Kidney (tissue), 14 donors: Measurements from ENCODE around the gene MLX. TPM values are rescaled to one million over a fixed set of nuclear protein-coding genes. Genes with fewer than 3 reads are reported as not detected.

Source experiments
- DNase-seq, 5 donors: peaks; one replicate each; pipeline ENCODE4 v3.0.0-alpha.2; 2013 to 2020
- FAIRE-seq: peaks from 2 replicates; lab custom pipeline; 2012; peaks lifted over from hg19 to GRCh38; lab: Jason Lieb, UNC
- H3K27ac ChIP-seq, 2 donors: one replicate each; pipeline ENCODE4 v1.7.0; 2013; ENCODE audit warnings: low read depth in 2 of 2, low read length in 2 of 2, inconsistent platforms in 1 of 2
- H3K27me3 ChIP-seq: one replicate; pipeline ENCODE4 v1.7.1; 2013; ENCODE audit warnings: low read length, inconsistent platforms; ENCODE audit not compliant: control insufficient read depth, insufficient read depth
- H3K36me3 ChIP-seq, 3 donors: one replicate each; pipeline versions ENCODE4 v1.7.0 to v1.7.1; 2013; ENCODE audit warnings: low read length in 3 of 3, control low read depth in 1 of 3, inconsistent platforms in 1 of 3; ENCODE audit not compliant: insufficient read depth in 3 of 3, control insufficient read depth in 2 of 3
- H3K4me1 ChIP-seq, 3 donors: one replicate each; pipeline versions ENCODE4 v1.7.0 to v1.7.1; 2013; ENCODE audit warnings: low read length in 3 of 3, inconsistent platforms in 1 of 3, low read depth in 1 of 3; ENCODE audit not compliant: control insufficient read depth in 2 of 3, insufficient read depth in 2 of 3
- H3K4me3 ChIP-seq, 3 donors: one replicate each; pipeline versions ENCODE4 v1.7.0 to v1.8.1; 2013; ENCODE audit warnings: low read length in 3 of 3, control low read depth in 1 of 3, inconsistent platforms in 1 of 3
- H3K9ac ChIP-seq, 3 donors: one replicate each; pipeline versions ENCODE4 v1.7.0 to v1.7.1; 2013; ENCODE audit warnings: low read length in 3 of 3, control low read depth in 1 of 3, inconsistent platforms in 1 of 3
- H3K9me3 ChIP-seq, 3 donors: one replicate each; pipeline versions ENCODE4 v1.7.0 to v1.7.1; 2013; ENCODE audit warnings: low read length in 3 of 3, control low read depth in 1 of 3, inconsistent platforms in 1 of 3; ENCODE audit not compliant: control insufficient read depth in 2 of 3, insufficient read depth in 1 of 3
- CTCF ChIP-seq: IDR thresholded peaks from 3 replicates; pipeline ENCODE4 v1.5.1; 2012; ENCODE audit warnings: mild to moderate bottlenecking, moderate library complexity, borderline replicate concordance; ENCODE audit not compliant: insufficient read depth; ENCODE audit errors: extremely low read depth
- intact Hi-C: fragments of 100-400 bp; cut with DNase I; formaldehyde crosslinking; loops from one replicate; pipeline ENCODE4 v1.11.1; 2022
- polyA plus RNA-seq: library from polyadenylated mRNA; stranded (reverse); fragments of 350-450 nt; fragmentation: Illumina TruSeq; extraction: RNeasy Lipid Tissue Mini Kit (QIAGEN cat#74804); gene quantifications from one replicate; pipeline ENCODE4 v1.2.3, GENCODE V29; 2014; ENCODE audit warnings: low read depth, low replicate concordance; ENCODE audit not compliant: insufficient read depth
- total RNA-seq: library from RNA; stranded (reverse); fragmentation: NEBNext Ultra II Directional; extraction: Animal tissue kit (Norgen Biotek cat#: 25700); gene quantifications from one replicate; pipeline ENCODE4 v1.2.1, GENCODE V29; 2021
- donor health status: control.
- donor health status: control.
- donor health status: control.
- donor health status: control.
- donor health status: control.
- donor health status: DM: yes; HTN: yes; CAD: no.
- donor health status: Normal renal cell carcinoma (clear cell type).

MLX gene
- total and polyA plus RNA-seq, 2 donors from 2014 or later: 38.7 to 41.0 TPM

- peak overlapping the region; percentile 59 to 67 for H3K27ac ChIP-seq
- H3K9me3 ChIP-seq: no peaks in the 10 kb centered on the region
- peak in 4 of 5 donors; percentile 65 to 89 (median 80) for DNase-seq
- H3K4me1 ChIP-seq: peaks cover 4 to 14% (median 8%) of the 10 kb centered on the region in 3 donors
- H3K27me3 ChIP-seq: no peaks in the 10 kb centered on the region
- no peak for FAIRE-seq
- H3K36me3 ChIP-seq: no peaks in the 10 kb centered on the region
- H3K9ac ChIP-seq: no peak overlapping the region
- intact Hi-C loops: no loop called here
- H3K4me3 ChIP-seq: peak overlapping the region; percentile 48 to 61 (median 55)
- peak; percentile 43 for TF ChIP-seq CTCF
These were observed 35.2 kb upstream of the MLX start for GRCh38 chr17:42531455-42532354.

- peak overlapping the region; percentile 51 to 71 (median 68) for H3K4me3 ChIP-seq
- no peaks in the 10 kb centered on the region for H3K27me3 ChIP-seq
- no peaks in the 10 kb centered on the region for H3K9me3 ChIP-seq
- TF ChIP-seq CTCF: no peak
- DNase-seq (peak in 1 of 5 donors; percentile 22), FAIRE-seq (no peak)
- H3K36me3 ChIP-seq: peaks cover 0 to 9% (median 5%) of the 10 kb centered on the region in 3 donors
- H3K27ac ChIP-seq: peak overlapping the region; percentile 85 to 98
- peaks cover 4 to 21% (median 14%) of the 10 kb centered on the region in 3 donors for H3K4me1 ChIP-seq
- intact Hi-C loops: no loop called here
- H3K9ac ChIP-seq: peak overlapping the region; percentile 34 to 85 (median 50)
These were observed 31.5 kb upstream of the MLX start for GRCh38 chr17:42535155-42536047.

GRCh38 chr17:42536048-42536371, 30.9 kb upstream of the MLX start, which contains the start of gene NAGLU:
NAGLU (plus strand) TSS chr17:42536241; CDS start chr17:42536273, 32 bp downstream.
- H3K27ac ChIP-seq: peak within 1 kb of the TSS; percentile 85 to 98
- peak within 1 kb of the TSS; percentile 63 to 89 (median 66) for H3K9ac ChIP-seq
- H3K9me3 ChIP-seq: no peaks in the 10 kb centered on the region
- H3K4me1 ChIP-seq: peaks cover 4 to 21% (median 14%) of the 10 kb centered on the region in 3 donors
- TF ChIP-seq CTCF: no peak
- peak within 1 kb of the TSS; percentile 75 to 93 (median 84) for H3K4me3 ChIP-seq
- DNase-seq: peak; percentile 89 to 99 (median 92)
- FAIRE-seq: no peak
- H3K36me3 ChIP-seq: peaks cover 0 to 14% (median 5%) of the 10 kb centered on the region in 3 donors
- no peaks in the 10 kb centered on the region for H3K27me3 ChIP-seq
- intact Hi-C loops: no loop called here
